CD4-positive, alpha-beta memory T cell (primary cell): ENCODE measurements around the gene LRFN2. TPM values are rescaled to one million over a fixed set of nuclear protein-coding genes. Genes with fewer than 3 reads are reported as not detected.
A peak's percentile ranks its signal among the peaks of the same experiment; 100 is the strongest.

ENCODE experiments used
- CTCF ChIA-PET: fragments of 350-600 bp; sonication (Branson Sonifier 250); formaldehyde crosslinking; loops from one replicate; lab custom pipeline; 2021; ENCODE audit warnings: inconsistent platforms; ENCODE audit not compliant: partially characterized antibody; lab: Charles Lee
- POLR2A ChIA-PET: fragments of 350-600 bp; sonication (Branson Sonifier 250); formaldehyde crosslinking; loops from one replicate; lab custom pipeline; 2021; ENCODE audit not compliant: partially characterized antibody; lab: Charles Lee
- DNase-seq, 5 donors: peaks; one replicate each; pipeline versions ENCODE4 v3.0.0 to v3.0.0-alpha.2; 2020 to 2022; ENCODE audit warnings: mixed read lengths in 1 of 5
- H3K27ac ChIP-seq: one replicate; pipeline ENCODE4 v1.7.0; 2013; ENCODE audit warnings: low read depth, low read length
- H3K27me3 ChIP-seq: 2 replicates; pipeline ENCODE4 v1.7.0; 2013; ENCODE audit warnings: mild to moderate bottlenecking, low read length, moderate library complexity; ENCODE audit not compliant: insufficient read depth
- H3K36me3 ChIP-seq: 2 replicates; pipeline ENCODE4 v1.7.0; 2013; ENCODE audit warnings: mild to moderate bottlenecking, low read length, moderate library complexity; ENCODE audit not compliant: insufficient read depth
- H3K4me1 ChIP-seq: 2 replicates; pipeline ENCODE4 v1.7.0; 2013; ENCODE audit warnings: mild to moderate bottlenecking, low read length, moderate library complexity; ENCODE audit not compliant: insufficient read depth
- H3K4me3 ChIP-seq, 2 donors: one replicate each; pipeline ENCODE4 v1.7.0; 2013; ENCODE audit warnings: low read length in 2 of 2, mild to moderate bottlenecking in 1 of 2
- H3K9me3 ChIP-seq, 2 donors: one replicate each; pipeline ENCODE4 v1.7.0; 2013; ENCODE audit warnings: low read length in 2 of 2, control low read depth in 1 of 2; ENCODE audit not compliant: control insufficient read depth in 1 of 2
- H3K27ac Mint-ChIP-seq, 7 donors: one replicate each; pipeline ENCODE4 v1.8.0; 2020 to 2021; ENCODE audit warnings: mixed read lengths in 7 of 7, mild to moderate bottlenecking in 6 of 7, inconsistent platforms in 3 of 7, moderate library complexity in 3 of 7
- H3K27me3 Mint-ChIP-seq, 2 donors: one replicate each; pipeline ENCODE4 v1.8.0; 2020 to 2021; ENCODE audit warnings: mixed read lengths in 2 of 2
- H3K36me3 Mint-ChIP-seq, 2 donors: one replicate each; pipeline ENCODE4 v1.8.0; 2020 to 2021; ENCODE audit warnings: mixed read lengths in 2 of 2, inconsistent platforms in 1 of 2, mild to moderate bottlenecking in 1 of 2
- H3K4me1 Mint-ChIP-seq, 4 donors: one replicate each; pipeline ENCODE4 v1.8.0; 2020 to 2021; ENCODE audit warnings: mixed read lengths in 4 of 4, mild to moderate bottlenecking in 1 of 4
- H3K4me3 Mint-ChIP-seq, 8 donors: one replicate each; pipeline ENCODE4 v1.8.0; 2020 to 2021; ENCODE audit warnings: mixed read lengths in 8 of 8, mild to moderate bottlenecking in 7 of 8, moderate library complexity in 6 of 8, inconsistent platforms in 3 of 8
- H3K9me3 Mint-ChIP-seq, 8 donors: one replicate each; pipeline ENCODE4 v1.8.0; 2020 to 2021; ENCODE audit warnings: mixed read lengths in 8 of 8, mild to moderate bottlenecking in 5 of 8, inconsistent platforms in 3 of 8, moderate library complexity in 1 of 8
- intact Hi-C: fragments of 100-400 bp; cut with micrococcal nuclease; formaldehyde crosslinking; loops from one replicate; pipeline ENCODE4 v1.15.1; 2023
- polyA plus RNA-seq, 2 donors: library from polyadenylated mRNA; unstranded; fragments of 300-500 nt; fragmentation: Illumina TruSeq; gene quantifications; one replicate each; pipeline ENCODE4 v1.2.3, GENCODE V29; 2021
- total RNA-seq, 2 experiments: library from RNA; stranded (reverse); gene quantifications; one replicate each; pipeline ENCODE4 v1.2.3, GENCODE V29; 2021

Gene LRFN2
- total and polyA plus RNA-seq, 4 experiments from 2014 or later: 0.17 TPM; not detected in 3

DNA sequence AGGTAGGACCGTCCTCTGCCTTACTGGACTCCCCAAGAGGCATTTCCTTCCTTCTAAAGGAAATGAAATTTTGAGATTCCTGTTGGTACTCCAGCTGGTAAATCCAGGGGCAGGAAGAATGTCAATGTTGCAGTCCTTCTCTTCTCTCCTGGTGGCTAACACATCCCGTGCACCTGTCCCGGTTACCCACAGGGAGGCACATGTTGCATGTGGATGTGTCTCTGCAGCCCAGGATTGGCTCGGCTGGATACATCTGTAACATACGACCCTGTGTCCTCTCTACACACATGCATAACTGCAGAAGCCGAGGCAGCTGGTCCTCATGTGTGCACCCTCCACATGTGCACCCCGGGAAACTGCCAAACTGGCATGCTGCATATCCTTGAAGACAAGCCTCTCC lies 1.3 kb upstream of the LRFN2 start:
- H3K4me1 Mint-ChIP-seq: peaks cover 5 to 13% (median 6%) of the 10 kb centered on the region in 4 donors
- CTCF ChIA-PET: interaction anchor here (1.3 kb wide), 1 partner anchor 13 kb away, joined by 3 read pairs; no protein-coding TSS in a partner anchor
- no peak overlapping the region for H3K4me3 ChIP-seq
- H3K27me3 ChIP-seq: no peaks in the 10 kb centered on the region
- peaks cover 0 to 2% (median 0%) of the 10 kb centered on the region in 8 donors for H3K9me3 Mint-ChIP-seq
- no peak for DNase-seq
- intact Hi-C loops: no loop called here
- H3K27ac ChIP-seq: no peak overlapping the region
- H3K27ac Mint-ChIP-seq: no peak overlapping the region
- H3K36me3 ChIP-seq: no peaks in the 10 kb centered on the region
- H3K9me3 ChIP-seq: no peaks in the 10 kb centered on the region
- no peaks in the 10 kb centered on the region for H3K36me3 Mint-ChIP-seq
- peaks cover 6% of the 10 kb centered on the region for H3K4me1 ChIP-seq
- H3K27me3 Mint-ChIP-seq: peaks cover 18 to 33% of the 10 kb centered on the region in 2 donors
- POLR2A ChIA-PET: no interaction called here
- peak overlapping the region in 3 of 8 donors; percentile 43 to 60 (median 55) for H3K4me3 Mint-ChIP-seq

DNA sequence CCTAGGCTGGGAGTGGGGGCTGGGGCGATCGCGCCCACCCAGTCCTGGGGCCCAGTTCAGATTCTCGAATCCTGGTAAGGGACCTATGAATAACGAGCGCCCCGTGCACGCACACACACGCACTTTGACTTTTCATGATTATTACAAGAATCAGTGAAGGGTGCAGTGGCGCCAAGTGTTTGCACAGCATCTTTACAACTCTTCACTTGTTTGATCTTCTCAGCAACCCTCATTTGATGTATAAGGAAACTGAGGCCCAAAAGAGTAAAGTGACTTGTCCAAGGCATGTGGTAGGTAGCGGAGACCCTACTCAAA lies 863 bp upstream of the LRFN2 start:
- peaks cover 5 to 13% (median 6%) of the 10 kb centered on the region in 4 donors for H3K4me1 Mint-ChIP-seq
- H3K9me3 ChIP-seq: no peaks in the 10 kb centered on the region
- H3K4me3 Mint-ChIP-seq: peak overlapping the region in 6 of 8 donors; percentile 13 to 60 (median 46)
- H3K27me3 Mint-ChIP-seq: peaks cover 18 to 33% of the 10 kb centered on the region in 2 donors
- no peaks in the 10 kb centered on the region for H3K36me3 ChIP-seq
- H3K9me3 Mint-ChIP-seq: peaks cover 0 to 2% (median 0%) of the 10 kb centered on the region in 8 donors
- no peak overlapping the region for H3K27ac Mint-ChIP-seq
- intact Hi-C loops: no loop called here
- no peak overlapping the region for H3K27ac ChIP-seq
- ChIA-PET CTCF (interaction anchor here (0.9 to 1.3 kb wide), 3 partner anchors 13 to 260 kb away, joined by 3 read pairs; no protein-coding TSS in a partner anchor), POLR2A (no interaction called here)
- peaks cover 6% of the 10 kb centered on the region for H3K4me1 ChIP-seq
- H3K36me3 Mint-ChIP-seq: no peaks in the 10 kb centered on the region
- H3K27me3 ChIP-seq: no peaks in the 10 kb centered on the region
- no peak overlapping the region for H3K4me3 ChIP-seq
- no peak for DNase-seq

DNA sequence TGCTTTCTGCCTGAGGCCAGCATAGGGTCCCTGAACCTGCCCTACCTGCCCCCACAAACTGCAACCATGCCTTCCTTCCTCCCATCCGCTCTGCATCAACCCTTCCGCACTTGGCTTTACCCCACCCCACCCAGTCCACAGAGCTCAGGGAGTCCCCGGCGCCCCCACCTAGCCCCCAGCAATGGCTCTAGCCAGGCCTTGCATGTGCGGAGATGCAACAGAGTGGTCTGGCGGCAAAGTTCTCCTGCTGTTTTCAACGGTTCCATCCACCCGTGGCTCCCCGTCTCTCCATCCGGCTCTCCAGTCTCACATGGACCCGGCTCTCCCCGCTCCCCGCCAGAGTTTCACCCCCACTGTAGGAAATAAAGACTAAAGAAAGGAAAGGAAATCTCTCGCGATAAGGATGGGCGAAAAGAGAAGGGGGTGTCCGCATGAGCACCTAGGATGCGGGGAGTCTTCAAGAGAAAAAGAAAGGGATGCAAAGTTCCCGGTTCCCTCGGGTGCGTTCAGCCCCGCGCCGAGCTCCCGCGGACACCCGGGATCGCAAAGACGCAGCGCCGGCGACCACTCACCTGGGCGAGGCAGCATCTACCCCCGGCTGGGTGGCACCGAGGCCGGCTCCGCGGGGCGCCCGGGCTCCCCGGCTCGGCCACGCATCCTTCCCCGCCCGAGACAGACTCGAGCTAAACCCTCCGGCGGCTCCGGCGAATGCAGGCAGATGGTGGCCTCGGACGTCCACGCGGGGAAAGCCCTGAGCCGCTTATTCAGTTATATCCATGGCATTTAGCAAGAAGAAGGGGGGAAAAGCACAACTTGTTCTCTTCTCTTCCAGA lies 579 bp downstream of the LRFN2 start:
- Histone ChIP-seq H3K27me3 (no peaks in the 10 kb centered on the region), H3K9me3 (no peaks in the 10 kb centered on the region), H3K36me3 (no peaks in the 10 kb centered on the region), H3K27ac (no peak overlapping the region), H3K4me1 (peaks cover 6% of the 10 kb centered on the region), H3K4me3 (peak overlapping the region in 1 of 2 donors; percentile 45)
- Mint-ChIP-seq H3K27me3 (peaks cover 18 to 32% of the 10 kb centered on the region in 2 donors), H3K9me3 (peaks cover 0 to 2% (median 0%) of the 10 kb centered on the region in 8 donors), H3K4me3 (peak overlapping the region; percentile 47 to 81 (median 74)), H3K36me3 (no peaks in the 10 kb centered on the region), H3K4me1 (peaks cover 5 to 13% (median 6%) of the 10 kb centered on the region in 4 donors), H3K27ac (peak overlapping the region in 3 of 7 donors; percentile 3 to 74 (median 56))
- intact Hi-C loops: no loop called here
- ChIA-PET POLR2A (no interaction called here), CTCF (interaction anchor here (0.9 to 1.3 kb wide), 3 partner anchors 11 to 261 kb away, joined by 3 read pairs; no protein-coding TSS in a partner anchor)
- DNase-seq: peak in 1 of 5 donors; percentile 3

DNA sequence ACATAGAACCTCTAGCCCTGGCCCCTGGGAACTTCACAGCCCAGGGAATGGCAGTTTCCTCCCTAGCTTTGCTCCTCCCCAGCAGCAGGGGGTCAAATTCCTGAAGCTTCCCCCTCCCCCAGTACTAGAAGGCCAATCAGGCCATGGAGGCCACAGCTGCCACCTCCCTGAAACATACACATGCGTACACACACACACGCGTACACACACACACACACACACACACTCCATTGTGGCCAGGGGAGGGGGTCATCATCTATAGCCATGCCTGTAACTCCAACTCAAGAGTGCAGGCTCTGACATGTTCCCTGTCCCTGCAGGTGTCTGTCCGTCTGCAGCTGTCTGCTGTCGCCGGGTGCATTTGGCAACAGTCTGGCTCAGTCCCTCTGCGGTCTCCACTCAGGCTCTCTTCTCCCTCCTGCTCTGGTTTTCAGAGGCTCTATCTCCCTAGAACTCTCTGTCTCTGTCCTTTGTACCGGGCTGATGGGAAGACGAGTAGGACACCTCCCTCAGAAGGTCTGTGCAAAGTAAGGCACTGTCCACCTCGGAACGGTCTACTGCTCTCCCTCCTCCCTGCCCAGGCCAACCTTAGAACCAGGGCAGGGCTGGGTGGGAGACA lies 1.4 kb downstream of the LRFN2 start:
- POLR2A ChIA-PET: no interaction called here
- H3K9me3 Mint-ChIP-seq: peaks cover 0 to 2% (median 0%) of the 10 kb centered on the region in 8 donors
- DNase-seq: no peak
- peaks cover 6% of the 10 kb centered on the region for H3K4me1 ChIP-seq
- CTCF ChIA-PET: interaction anchor here (0.6 kb wide), 1 partner anchor 324 kb away, joined by 3 read pairs; no protein-coding TSS in a partner anchor
- H3K4me3 ChIP-seq: no peak overlapping the region
- no peak overlapping the region for H3K27ac ChIP-seq
- no peak overlapping the region for H3K27ac Mint-ChIP-seq
- H3K36me3 Mint-ChIP-seq: no peaks in the 10 kb centered on the region
- H3K4me3 Mint-ChIP-seq: peak overlapping the region in 6 of 8 donors; percentile 57 to 79 (median 72)
- H3K4me1 Mint-ChIP-seq: peaks cover 5 to 13% (median 6%) of the 10 kb centered on the region in 4 donors
- H3K27me3 Mint-ChIP-seq: peaks cover 18 to 32% of the 10 kb centered on the region in 2 donors
- H3K36me3 ChIP-seq: no peaks in the 10 kb centered on the region
- H3K27me3 ChIP-seq: no peaks in the 10 kb centered on the region
- intact Hi-C loops: no loop called here
- H3K9me3 ChIP-seq: no peaks in the 10 kb centered on the region

DNA sequence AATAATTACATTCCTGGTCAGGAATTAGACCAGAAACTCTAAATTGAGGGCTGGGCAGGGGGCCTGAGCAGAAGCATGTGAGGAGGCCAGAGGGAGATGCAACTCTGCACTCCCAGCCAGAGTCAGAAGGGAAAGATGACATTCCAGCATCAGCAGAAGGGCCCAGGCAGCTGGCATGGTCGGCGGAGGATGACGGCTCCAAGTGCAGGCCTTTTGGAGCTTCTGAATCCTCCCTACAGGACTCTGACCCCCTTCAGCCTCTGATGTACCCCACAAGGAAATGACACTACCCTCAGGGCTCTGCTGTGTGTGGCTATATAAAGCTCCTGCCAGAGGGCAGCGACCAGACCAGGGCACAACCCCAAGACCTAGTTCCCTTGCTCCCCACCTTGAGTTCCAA lies 1.9 kb downstream of the LRFN2 start:
- Mint-ChIP-seq H3K4me3 (peak overlapping the region in 2 of 8 donors; percentile 40 to 54), H3K36me3 (no peaks in the 10 kb centered on the region), H3K9me3 (peaks cover 0 to 2% (median 0%) of the 10 kb centered on the region in 8 donors), H3K27me3 (peaks cover 18 to 32% of the 10 kb centered on the region in 2 donors), H3K27ac (no peak overlapping the region), H3K4me1 (peaks cover 5 to 13% (median 6%) of the 10 kb centered on the region in 4 donors)
- H3K9me3 ChIP-seq: no peaks in the 10 kb centered on the region
- H3K27me3 ChIP-seq: no peaks in the 10 kb centered on the region
- ChIA-PET CTCF (interaction anchor here (0.6 kb wide), 1 partner anchor 323 kb away, joined by 3 read pairs; no protein-coding TSS in a partner anchor), POLR2A (no interaction called here)
- DNase-seq: no peak
- peaks cover 6% of the 10 kb centered on the region for H3K4me1 ChIP-seq
- intact Hi-C loops: no loop called here
- H3K4me3 ChIP-seq: no peak overlapping the region
- H3K27ac ChIP-seq: no peak overlapping the region
- H3K36me3 ChIP-seq: no peaks in the 10 kb centered on the region

DNA sequence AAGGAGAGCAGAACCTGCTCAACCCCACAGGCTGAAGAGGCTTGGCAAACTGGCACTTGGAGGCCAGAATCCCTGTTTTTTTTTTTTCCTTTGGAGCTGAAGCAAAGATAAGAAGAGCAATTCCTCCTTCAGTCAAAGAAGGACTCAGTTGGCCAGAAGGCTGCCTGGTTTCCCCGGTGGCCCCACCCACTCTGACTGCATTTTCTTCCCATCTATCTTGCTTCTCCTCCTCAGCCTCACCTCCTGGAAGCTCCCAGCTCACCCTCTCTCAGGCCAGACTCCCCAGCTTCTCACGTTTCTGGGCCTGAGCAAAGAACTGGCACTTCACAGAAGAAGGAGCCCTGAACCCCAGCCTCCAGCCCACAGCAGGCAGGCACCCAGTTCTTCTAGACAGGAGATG lies 2.4 kb downstream of the LRFN2 start:
- H3K4me3 ChIP-seq: no peak overlapping the region
- POLR2A ChIA-PET: no interaction called here
- DNase-seq: no peak
- CTCF ChIA-PET: no interaction called here
- no peak overlapping the region for H3K27ac ChIP-seq
- Mint-ChIP-seq H3K4me3 (no peak overlapping the region), H3K4me1 (peaks cover 5 to 13% (median 6%) of the 10 kb centered on the region in 4 donors), H3K27me3 (peaks cover 16 to 32% of the 10 kb centered on the region in 2 donors), H3K9me3 (peaks cover 0 to 2% (median 0%) of the 10 kb centered on the region in 8 donors), H3K36me3 (no peaks in the 10 kb centered on the region), H3K27ac (no peak overlapping the region)
- no peaks in the 10 kb centered on the region for H3K27me3 ChIP-seq
- H3K9me3 ChIP-seq: no peaks in the 10 kb centered on the region
- peaks cover 6% of the 10 kb centered on the region for H3K4me1 ChIP-seq
- no peaks in the 10 kb centered on the region for H3K36me3 ChIP-seq
- intact Hi-C loops: no loop called here

DNA sequence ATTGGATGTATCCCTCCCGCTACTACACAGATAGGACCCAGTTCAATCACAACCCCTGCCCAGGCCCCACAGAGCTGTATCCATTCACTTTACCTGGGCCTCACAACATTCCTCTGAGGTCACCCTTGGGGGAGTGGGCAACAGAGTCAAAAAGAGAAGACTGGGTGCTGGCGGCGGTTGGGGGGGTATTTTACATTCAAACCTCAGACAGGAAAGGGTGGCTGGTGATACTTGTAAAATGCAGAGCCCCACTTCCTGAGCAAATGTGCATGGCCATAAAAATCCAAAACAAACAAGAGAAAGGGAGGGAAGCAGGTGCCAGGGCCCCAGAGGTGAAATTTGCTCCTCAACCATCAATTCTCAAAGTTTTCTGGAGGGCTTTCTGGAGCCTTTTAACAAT lies 3.5 kb downstream of the LRFN2 start:
- Histone ChIP-seq H3K27ac (no peak overlapping the region), H3K4me3 (no peak overlapping the region), H3K9me3 (no peaks in the 10 kb centered on the region), H3K27me3 (no peaks in the 10 kb centered on the region), H3K36me3 (no peaks in the 10 kb centered on the region), H3K4me1 (peaks cover 6% of the 10 kb centered on the region)
- Mint-ChIP-seq H3K27me3 (peaks cover 16 to 29% of the 10 kb centered on the region in 2 donors), H3K4me3 (no peak overlapping the region), H3K4me1 (peaks cover 5 to 13% (median 6%) of the 10 kb centered on the region in 4 donors), H3K36me3 (no peaks in the 10 kb centered on the region), H3K9me3 (peaks cover 0 to 2% (median 0%) of the 10 kb centered on the region in 8 donors), H3K27ac (peak overlapping the region in 1 of 7 donors; percentile 14)
- DNase-seq: no peak
- ChIA-PET POLR2A (no interaction called here), CTCF (no interaction called here)
- intact Hi-C loops: no loop called here
